ENCODE data around the gene SCYGR3.

GRCh38 chr2:227607941-227608340, 6.7 kb downstream of the SCYGR3 start:
- TF ChIP-seq POLR2A (IDR thresholded peaks at IDR 0.05) (no peak), EP300 (IDR thresholded peaks at IDR 0.05) (no peak), POLR2AphosphoS5 (IDR thresholded peaks at IDR 0.05) (no peak)

Measured in sigmoid colon (tissue), 4 donors.